Measurements from ENCODE around the gene WDR72. TPM values are rescaled to one million over a fixed set of nuclear protein-coding genes. Genes with fewer than 3 reads are reported as not detected.

Gene WDR72
- total RNA-seq, 2 donors from 2014 or later = 4.1 to 12.2 TPM

DNA sequence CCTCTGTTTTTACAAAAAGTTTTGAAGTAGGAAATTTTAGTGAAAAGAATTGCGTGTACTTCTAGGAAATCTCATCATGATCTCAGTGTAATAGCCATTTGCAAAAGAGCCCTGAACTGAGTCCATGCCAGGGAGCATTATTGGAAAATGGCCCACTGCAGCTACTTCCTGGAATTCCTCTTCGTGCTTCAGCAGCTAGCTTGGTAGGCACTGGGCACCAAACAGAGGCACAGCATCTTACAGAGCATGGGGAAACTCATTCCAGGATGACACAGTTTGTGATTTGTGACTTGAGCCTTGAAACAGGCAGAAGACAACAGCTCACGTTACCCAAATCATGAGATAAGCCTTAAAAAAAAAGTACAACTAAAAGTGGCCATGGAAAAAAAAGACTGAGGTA, 179.1 kb downstream of the WDR72 start:
- Mint-ChIP-seq H3K9me3 (no peaks in the 10 kb centered on the region), H3K4me3 (no peak overlapping the region), H3K4me1 (no peaks in the 10 kb centered on the region), H3K36me3 (ENCODE audit: low read depth) (no peaks in the 10 kb centered on the region), H3K27ac (no peak overlapping the region), H3K27me3 (ENCODE audit: insufficient read depth) (peaks cover 2% of the 10 kb centered on the region)
- H3K36me3 ChIP-seq (ENCODE audit: control insufficient read depth, insufficient read depth, low read length) = no peaks in the 10 kb centered on the region
- no peak overlapping the region for H3K4me3 ChIP-seq (ENCODE audit: low read length)
- 89 to 90% methylated on average over 2 to 3 of the region's 3 CpGs for WGBS, 2 experiments (ENCODE audit: insufficient coverage in 1 of 2, insufficient read length in 1 of 2)
- H3K27ac ChIP-seq (ENCODE audit: low read depth, low read length) = no peak overlapping the region
- no peaks in the 10 kb centered on the region for H3K9me3 ChIP-seq (ENCODE audit: control insufficient read depth, low read length)
- H3K9ac ChIP-seq (ENCODE audit: extremely low read depth, low read length, poor library complexity, severe bottlenecking) = no peak overlapping the region
- no peak for DNase-seq
- H3K27me3 ChIP-seq (ENCODE audit: control insufficient read depth, insufficient read depth, low read length, poor library complexity, severe bottlenecking) = no peaks in the 10 kb centered on the region
- H3K4me1 ChIP-seq (ENCODE audit: control insufficient read depth, insufficient read depth, low read length) = no peaks in the 10 kb centered on the region
- TF ChIP-seq, protein P1, sequence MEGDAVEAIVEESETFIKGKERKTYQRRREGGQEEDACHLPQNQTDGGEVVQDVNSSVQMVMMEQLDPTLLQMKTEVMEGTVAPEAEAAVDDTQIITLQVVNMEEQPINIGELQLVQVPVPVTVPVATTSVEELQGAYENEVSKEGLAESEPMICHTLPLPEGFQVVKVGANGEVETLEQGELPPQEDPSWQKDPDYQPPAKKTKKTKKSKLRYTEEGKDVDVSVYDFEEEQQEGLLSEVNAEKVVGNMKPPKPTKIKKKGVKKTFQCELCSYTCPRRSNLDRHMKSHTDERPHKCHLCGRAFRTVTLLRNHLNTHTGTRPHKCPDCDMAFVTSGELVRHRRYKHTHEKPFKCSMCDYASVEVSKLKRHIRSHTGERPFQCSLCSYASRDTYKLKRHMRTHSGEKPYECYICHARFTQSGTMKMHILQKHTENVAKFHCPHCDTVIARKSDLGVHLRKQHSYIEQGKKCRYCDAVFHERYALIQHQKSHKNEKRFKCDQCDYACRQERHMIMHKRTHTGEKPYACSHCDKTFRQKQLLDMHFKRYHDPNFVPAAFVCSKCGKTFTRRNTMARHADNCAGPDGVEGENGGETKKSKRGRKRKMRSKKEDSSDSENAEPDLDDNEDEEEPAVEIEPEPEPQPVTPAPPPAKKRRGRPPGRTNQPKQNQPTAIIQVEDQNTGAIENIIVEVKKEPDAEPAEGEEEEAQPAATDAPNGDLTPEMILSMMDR (conservative IDR thresholded peaks at IDR 0.05) = no peak

- no peak overlapping the region for H3K9ac ChIP-seq (ENCODE audit: extremely low read depth, low read length, poor library complexity, severe bottlenecking)
- 94% methylated on average over 1 of the region's 1 CpG; no CpG with 5 or more reads in 1 of the 2 experiments for WGBS, 2 experiments (ENCODE audit: insufficient coverage in 1 of 2, insufficient read length in 1 of 2)
Observed at GRCh38 chr15:53576841-53577240, 182.6 kb downstream of the WDR72 start.

GRCh38 chr15:53573091-53573490, 186.4 kb downstream of the WDR72 start:
- Mint-ChIP-seq H3K27me3 (ENCODE audit: insufficient read depth) (no peaks in the 10 kb centered on the region), H3K36me3 (ENCODE audit: low read depth) (peaks cover 7% of the 10 kb centered on the region), H3K4me3 (no peak overlapping the region), H3K4me1 (no peaks in the 10 kb centered on the region), H3K27ac (no peak overlapping the region), H3K9me3 (peaks cover 3% of the 10 kb centered on the region)
- Histone ChIP-seq H3K27me3 (ENCODE audit: control insufficient read depth, insufficient read depth, low read length, poor library complexity, severe bottlenecking) (no peaks in the 10 kb centered on the region), H3K27ac (ENCODE audit: low read depth, low read length) (no peak overlapping the region), H3K4me3 (ENCODE audit: low read length) (no peak overlapping the region), H3K4me1 (ENCODE audit: control insufficient read depth, insufficient read depth, low read length) (no peaks in the 10 kb centered on the region), H3K36me3 (ENCODE audit: control insufficient read depth, insufficient read depth, low read length) (no peaks in the 10 kb centered on the region), H3K9me3 (ENCODE audit: control insufficient read depth, low read length) (no peaks in the 10 kb centered on the region), H3K9ac (ENCODE audit: extremely low read depth, low read length, poor library complexity, severe bottlenecking) (no peak overlapping the region)
- DNase-seq = no peak
- TF ChIP-seq, protein P1 (conservative IDR thresholded peaks at IDR 0.05) = no peak

More at GRCh38 chr15:53576841-53577240, 182.6 kb downstream of the WDR72 start:
- no peak overlapping the region for H3K4me3 ChIP-seq (ENCODE audit: low read length)
- Mint-ChIP-seq H3K9me3 (no peaks in the 10 kb centered on the region), H3K27me3 (ENCODE audit: insufficient read depth) (no peaks in the 10 kb centered on the region), H3K27ac (no peak overlapping the region), H3K4me1 (no peaks in the 10 kb centered on the region), H3K4me3 (no peak overlapping the region), H3K36me3 (ENCODE audit: low read depth) (no peaks in the 10 kb centered on the region)
- TF ChIP-seq, protein P1 (conservative IDR thresholded peaks at IDR 0.05) = no peak
- H3K27ac ChIP-seq (ENCODE audit: low read depth, low read length) = no peak overlapping the region
- no peaks in the 10 kb centered on the region for H3K9me3 ChIP-seq (ENCODE audit: control insufficient read depth, low read length)
- DNase-seq = no peak
- H3K27me3 ChIP-seq (ENCODE audit: control insufficient read depth, insufficient read depth, low read length, poor library complexity, severe bottlenecking) = no peaks in the 10 kb centered on the region
- no peaks in the 10 kb centered on the region for H3K36me3 ChIP-seq (ENCODE audit: control insufficient read depth, insufficient read depth, low read length)
- H3K4me1 ChIP-seq (ENCODE audit: control insufficient read depth, insufficient read depth, low read length) = no peaks in the 10 kb centered on the region

Measured in endodermal cell (in vitro differentiated cells).